SK-N-SH treated with all-trans-retinoic acid at 6 μM for 48 hours (cell line): ENCODE measurements around the gene PRR5L.

Source experiments
- ATAC-seq: fragments of 200-7000 bp; cut with Tn5 transposase; 3 replicates; pipeline ENCODE4 v1.9.1; 2020; ENCODE audit warnings: mild to moderate bottlenecking, moderate library complexity
- ARNTL ChIP-seq: fragments of 450-650 bp; formaldehyde crosslinking; IDR thresholded peaks from 2 replicates; pipeline ENCODE4 v1.5.0; 2020; ENCODE audit warnings: low read depth, mild to moderate bottlenecking, moderate library complexity, borderline replicate concordance
- ESRRG ChIP-seq: fragments of 250-450 bp; sonication (Bioruptor Pico); IDR thresholded peaks from 2 replicates; pipeline ENCODE4 v1.6.1; 2021; ENCODE audit warnings: mild to moderate bottlenecking
- GLIS3 ChIP-seq: fragments of 250-450 bp; sonication (Bioruptor Pico); IDR thresholded peaks from 2 replicates; pipeline ENCODE4 v1.5.0; 2020; ENCODE audit warnings: mild to moderate bottlenecking, moderate library complexity
- ISL1 ChIP-seq: fragments of 250-450 bp; sonication (Bioruptor Pico); IDR thresholded peaks from 2 replicates; pipeline ENCODE4 v2.1.2; 2022; ENCODE audit warnings: mild to moderate bottlenecking, moderate library complexity
- OSR1 ChIP-seq: fragments of 250-450 bp; sonication (Bioruptor Pico); IDR thresholded peaks from 2 replicates; pipeline ENCODE4 v1.8.0; 2022; ENCODE audit warnings: moderate library complexity, mild to moderate bottlenecking, inconsistent platforms
- PPARA ChIP-seq: fragments of 250-450 bp; sonication (Bioruptor Pico); IDR thresholded peaks from 2 replicates; pipeline ENCODE4 v1.5.0; 2020; ENCODE audit warnings: mild to moderate bottlenecking, borderline replicate concordance
- RARB ChIP-seq: fragments of 250-450 bp; sonication (Bioruptor Pico); IDR thresholded peaks from 2 replicates; pipeline ENCODE4 v1.8.0; 2021; ENCODE audit warnings: mild to moderate bottlenecking, moderate library complexity
- SNAI2 ChIP-seq: fragments of 250-450 bp; sonication (Bioruptor Pico); IDR thresholded peaks from 2 replicates; pipeline ENCODE4 v1.5.0; 2020; ENCODE audit warnings: mild to moderate bottlenecking, moderate library complexity
- TCF4 ChIP-seq: fragments of 250-450 bp; sonication (Bioruptor Pico); IDR thresholded peaks from 2 replicates; pipeline ENCODE4 v1.8.0; 2021; ENCODE audit warnings: mild to moderate bottlenecking, moderate library complexity, borderline replicate concordance
- TOX ChIP-seq: fragments of 250-450 bp; sonication (Bioruptor Pico); IDR thresholded peaks from 2 replicates; pipeline ENCODE4 v1.8.0; 2021; ENCODE audit warnings: mild to moderate bottlenecking, moderate library complexity, borderline replicate concordance
- ZFP3 ChIP-seq: fragments of 250-450 bp; sonication (Bioruptor Pico); IDR thresholded peaks from 2 replicates; pipeline ENCODE4 v1.5.0; 2020; ENCODE audit warnings: mild to moderate bottlenecking, moderate library complexity
- ZFP30 ChIP-seq: fragments of 450-650 bp; formaldehyde crosslinking; IDR thresholded peaks from 2 replicates; pipeline ENCODE4 v1.5.0; 2022; ENCODE audit warnings: mild to moderate bottlenecking, moderate library complexity
- ZNF565 ChIP-seq: fragments of 450-650 bp; formaldehyde crosslinking; conservative IDR thresholded peaks from 2 replicates; pipeline ENCODE4 v1.5.0; 2020; ENCODE audit warnings: low read depth, mild to moderate bottlenecking, moderate library complexity
- ZNF8 ChIP-seq: fragments of 450-650 bp; formaldehyde crosslinking; IDR thresholded peaks from 2 replicates; pipeline ENCODE4 v1.5.0; 2020; ENCODE audit warnings: mild to moderate bottlenecking, moderate library complexity
- TF ChIP-seq, protein P1 (sequence below): fragments of 250-450 bp; sonication (Bioruptor Pico); IDR thresholded peaks from 2 replicates; pipeline ENCODE4 v1.5.0; 2020; ENCODE audit warnings: mild to moderate bottlenecking, moderate library complexity
- TF ChIP-seq, protein P2 (sequence below): fragments of 250-450 bp; sonication (Bioruptor Pico); IDR thresholded peaks from 2 replicates; pipeline ENCODE4 v1.8.0; 2020; ENCODE audit warnings: mild to moderate bottlenecking, moderate library complexity, borderline replicate concordance
- TF ChIP-seq, protein P3 (sequence below): fragments of 250-450 bp; sonication (Bioruptor Pico); IDR thresholded peaks from 2 replicates; pipeline ENCODE4 v1.8.0; 2021; ENCODE audit warnings: low read depth, mild to moderate bottlenecking, moderate library complexity, borderline replicate concordance

The PRR5L gene

DNA sequence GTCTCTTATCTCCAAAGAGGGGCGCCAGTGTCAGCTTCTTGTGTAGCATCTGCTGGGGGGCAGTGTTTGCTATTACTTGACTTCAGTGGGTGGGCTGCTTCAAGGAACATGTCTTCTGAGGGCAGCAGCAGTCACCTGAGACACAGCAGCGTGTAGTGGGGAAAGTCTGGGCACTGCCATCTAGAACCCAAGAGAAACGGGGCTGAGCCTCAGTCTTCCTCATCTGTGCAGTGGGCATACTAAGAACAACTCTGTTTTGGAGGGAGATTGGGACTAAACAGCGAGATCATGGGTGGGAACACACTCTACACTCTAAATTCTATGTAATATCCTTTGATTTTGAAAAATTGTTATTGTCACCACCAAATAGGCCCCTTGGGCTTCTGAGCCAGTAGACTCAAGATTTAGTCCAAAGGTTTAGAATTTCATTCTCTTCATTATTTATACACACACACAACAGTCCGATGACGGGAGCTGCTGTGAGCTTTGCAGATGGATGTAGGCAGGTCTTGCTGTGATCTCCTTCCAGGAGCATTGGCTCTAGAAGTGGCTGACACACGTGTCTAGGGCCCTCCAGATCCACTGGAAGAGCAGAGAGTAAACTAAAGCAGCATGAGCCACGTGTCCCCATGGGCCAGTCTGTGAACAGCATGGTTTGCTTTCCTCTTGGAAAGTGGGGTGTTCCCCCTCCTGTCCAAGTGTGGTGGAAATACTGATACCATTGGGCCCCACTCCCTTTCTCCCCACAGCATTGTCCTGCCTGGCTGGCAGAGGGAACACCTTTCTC is 162.2 kb downstream of the PRR5L start:
- TF ChIP-seq, protein P1, sequence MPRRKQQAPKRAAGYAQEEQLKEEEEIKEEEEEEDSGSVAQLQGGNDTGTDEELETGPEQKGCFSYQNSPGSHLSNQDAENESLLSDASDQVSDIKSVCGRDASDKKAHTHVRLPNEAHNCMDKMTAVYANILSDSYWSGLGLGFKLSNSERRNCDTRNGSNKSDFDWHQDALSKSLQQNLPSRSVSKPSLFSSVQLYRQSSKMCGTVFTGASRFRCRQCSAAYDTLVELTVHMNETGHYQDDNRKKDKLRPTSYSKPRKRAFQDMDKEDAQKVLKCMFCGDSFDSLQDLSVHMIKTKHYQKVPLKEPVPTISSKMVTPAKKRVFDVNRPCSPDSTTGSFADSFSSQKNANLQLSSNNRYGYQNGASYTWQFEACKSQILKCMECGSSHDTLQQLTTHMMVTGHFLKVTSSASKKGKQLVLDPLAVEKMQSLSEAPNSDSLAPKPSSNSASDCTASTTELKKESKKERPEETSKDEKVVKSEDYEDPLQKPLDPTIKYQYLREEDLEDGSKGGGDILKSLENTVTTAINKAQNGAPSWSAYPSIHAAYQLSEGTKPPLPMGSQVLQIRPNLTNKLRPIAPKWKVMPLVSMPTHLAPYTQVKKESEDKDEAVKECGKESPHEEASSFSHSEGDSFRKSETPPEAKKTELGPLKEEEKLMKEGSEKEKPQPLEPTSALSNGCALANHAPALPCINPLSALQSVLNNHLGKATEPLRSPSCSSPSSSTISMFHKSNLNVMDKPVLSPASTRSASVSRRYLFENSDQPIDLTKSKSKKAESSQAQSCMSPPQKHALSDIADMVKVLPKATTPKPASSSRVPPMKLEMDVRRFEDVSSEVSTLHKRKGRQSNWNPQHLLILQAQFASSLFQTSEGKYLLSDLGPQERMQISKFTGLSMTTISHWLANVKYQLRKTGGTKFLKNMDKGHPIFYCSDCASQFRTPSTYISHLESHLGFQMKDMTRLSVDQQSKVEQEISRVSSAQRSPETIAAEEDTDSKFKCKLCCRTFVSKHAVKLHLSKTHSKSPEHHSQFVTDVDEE (CRISPR knock-in tag) = no peak
- no peak for TF ChIP-seq ZNF8 (CRISPR knock-in tag)
- no peak for ATAC-seq

DNA sequence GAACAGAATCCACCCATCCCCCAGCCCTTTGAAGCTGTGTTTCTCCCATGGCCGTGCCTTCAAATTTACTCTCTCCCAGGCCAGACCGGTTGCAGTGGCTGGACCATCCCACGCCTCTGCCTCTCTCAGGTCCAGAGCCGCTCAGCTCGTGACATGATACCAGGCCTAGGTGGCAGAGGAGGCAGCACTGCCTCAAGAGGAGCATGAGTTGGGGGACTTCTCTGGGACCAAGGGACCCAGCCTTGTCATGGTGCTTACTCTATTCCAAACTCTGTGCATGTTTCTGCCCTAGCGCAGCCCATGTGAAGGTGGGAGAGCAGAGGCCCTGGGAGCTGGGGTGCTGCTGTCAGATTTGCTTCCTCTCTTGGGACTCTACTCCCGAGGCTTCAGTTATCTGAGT is 163.0 kb downstream of the PRR5L start:
- no peak for ATAC-seq
- no peak for TF ChIP-seq TOX
- no peak for TF ChIP-seq GLIS3
- TF ChIP-seq PPARA (CRISPR knock-in tag) = no peak
- TF ChIP-seq ZFP3 = no peak
- no peak for TF ChIP-seq ISL1 (CRISPR knock-in tag)
- TF ChIP-seq, protein P2, sequence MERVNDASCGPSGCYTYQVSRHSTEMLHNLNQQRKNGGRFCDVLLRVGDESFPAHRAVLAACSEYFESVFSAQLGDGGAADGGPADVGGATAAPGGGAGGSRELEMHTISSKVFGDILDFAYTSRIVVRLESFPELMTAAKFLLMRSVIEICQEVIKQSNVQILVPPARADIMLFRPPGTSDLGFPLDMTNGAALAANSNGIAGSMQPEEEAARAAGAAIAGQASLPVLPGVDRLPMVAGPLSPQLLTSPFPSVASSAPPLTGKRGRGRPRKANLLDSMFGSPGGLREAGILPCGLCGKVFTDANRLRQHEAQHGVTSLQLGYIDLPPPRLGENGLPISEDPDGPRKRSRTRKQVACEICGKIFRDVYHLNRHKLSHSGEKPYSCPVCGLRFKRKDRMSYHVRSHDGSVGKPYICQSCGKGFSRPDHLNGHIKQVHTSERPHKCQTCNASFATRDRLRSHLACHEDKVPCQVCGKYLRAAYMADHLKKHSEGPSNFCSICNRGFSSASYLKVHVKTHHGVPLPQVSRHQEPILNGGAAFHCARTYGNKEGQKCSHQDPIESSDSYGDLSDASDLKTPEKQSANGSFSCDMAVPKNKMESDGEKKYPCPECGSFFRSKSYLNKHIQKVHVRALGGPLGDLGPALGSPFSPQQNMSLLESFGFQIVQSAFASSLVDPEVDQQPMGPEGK (CRISPR knock-in tag) = no peak
- TF ChIP-seq ZNF565 (CRISPR knock-in tag) = no peak
- TF ChIP-seq OSR1 (CRISPR knock-in tag) = no peak

DNA sequence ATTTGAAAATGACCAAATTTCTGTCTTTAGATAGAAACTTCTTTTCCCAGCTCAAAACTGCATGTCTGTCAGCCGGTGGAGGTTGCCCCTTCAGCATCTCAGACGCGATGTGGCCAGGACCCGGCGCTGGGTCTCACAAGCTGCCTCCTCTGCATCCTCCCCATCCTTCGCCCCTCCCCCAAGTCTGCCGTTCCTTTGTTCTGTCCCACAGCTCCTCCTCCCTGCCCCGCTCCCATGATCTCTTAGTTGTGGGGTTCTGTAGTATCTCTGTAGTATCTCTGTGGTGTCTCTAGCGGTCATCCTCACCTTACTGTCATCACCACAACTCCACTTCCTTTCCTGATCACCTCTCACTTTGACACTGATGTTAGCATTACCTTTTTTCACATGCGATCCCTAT is 164.1 kb downstream of the PRR5L start:
- no peak for ATAC-seq
- TF ChIP-seq ESRRG (CRISPR knock-in tag) (no peak), SNAI2 (no peak), PPARA (CRISPR knock-in tag) (no peak), TCF4 (CRISPR knock-in tag) (no peak), GLIS3 (no peak), ARNTL (CRISPR knock-in tag) (no peak), ZFP30 (CRISPR knock-in tag) (no peak), ISL1 (CRISPR knock-in tag) (no peak), RARB (CRISPR knock-in tag) (no peak)
- TF ChIP-seq, protein P3, sequence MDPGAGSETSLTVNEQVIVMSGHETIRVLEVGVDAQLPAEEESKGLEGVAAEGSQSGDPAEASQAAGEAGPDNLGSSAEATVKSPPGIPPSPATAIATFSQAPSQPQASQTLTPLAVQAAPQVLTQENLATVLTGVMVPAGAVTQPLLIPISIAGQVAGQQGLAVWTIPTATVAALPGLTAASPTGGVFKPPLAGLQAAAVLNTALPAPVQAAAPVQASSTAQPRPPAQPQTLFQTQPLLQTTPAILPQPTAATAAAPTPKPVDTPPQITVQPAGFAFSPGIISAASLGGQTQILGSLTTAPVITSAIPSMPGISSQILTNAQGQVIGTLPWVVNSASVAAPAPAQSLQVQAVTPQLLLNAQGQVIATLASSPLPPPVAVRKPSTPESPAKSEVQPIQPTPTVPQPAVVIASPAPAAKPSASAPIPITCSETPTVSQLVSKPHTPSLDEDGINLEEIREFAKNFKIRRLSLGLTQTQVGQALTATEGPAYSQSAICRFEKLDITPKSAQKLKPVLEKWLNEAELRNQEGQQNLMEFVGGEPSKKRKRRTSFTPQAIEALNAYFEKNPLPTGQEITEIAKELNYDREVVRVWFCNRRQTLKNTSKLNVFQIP (CRISPR knock-in tag) = no peak
- TF ChIP-seq, protein P2 (CRISPR knock-in tag) = no peak
- TF ChIP-seq, protein P1 (CRISPR knock-in tag) = no peak
